DOHH2 (cell line): ENCODE measurements around the gene CDK5RAP3.

Experiments used
- H3F3A ChIP-seq: fragments of 200-600 bp; sonication (generic), shearing (Covaris generic); 2 replicates; pipeline ENCODE4 v1.6.0; 2016; ENCODE audit warnings: antibody characterized with exemption, mild to moderate bottlenecking; ENCODE audit not compliant: control insufficient read depth, insufficient read depth
- H3K27ac ChIP-seq: fragments of 200-600 bp; sonication (generic); 2 replicates; pipeline ENCODE4 v1.5.1; 2014; ENCODE audit warnings: low read depth, mild to moderate bottlenecking, low read length, moderate library complexity
- H3K27me3 ChIP-seq: fragments of 200-600 bp; sonication (generic); 2 replicates; pipeline ENCODE4 v1.6.1; 2014; ENCODE audit warnings: mild to moderate bottlenecking, low read length, mixed read lengths; ENCODE audit not compliant: control insufficient read depth
- H3K36me3 ChIP-seq: fragments of 200-600 bp; sonication (generic); 2 replicates; pipeline ENCODE4 v1.6.1; 2014; ENCODE audit warnings: mild to moderate bottlenecking, low read length, moderate library complexity, mixed read lengths; ENCODE audit not compliant: control insufficient read depth
- H3K4me1 ChIP-seq: fragments of 200-600 bp; sonication (generic); 2 replicates; pipeline ENCODE4 v1.6.1; 2014; ENCODE audit warnings: mild to moderate bottlenecking, low read length, mixed read lengths; ENCODE audit not compliant: control insufficient read depth
- H3K4me2 ChIP-seq: fragments of 200-600 bp; sonication (generic); 2 replicates; pipeline ENCODE4 v1.6.0; 2014; ENCODE audit warnings: mild to moderate bottlenecking, low read length, moderate library complexity
- H3K4me3 ChIP-seq: fragments of 200-600 bp; sonication (generic); 2 replicates; pipeline ENCODE4 v1.5.1; 2014; ENCODE audit warnings: mild to moderate bottlenecking, low read length, mixed read lengths
- H3K79me2 ChIP-seq: fragments of 200-600 bp; sonication (generic); 2 replicates; pipeline ENCODE4 v1.6.1; 2014; ENCODE audit warnings: mild to moderate bottlenecking, low read length, mixed read lengths; ENCODE audit not compliant: control insufficient read depth
- H3K9me2 ChIP-seq: fragments of 200-600 bp; sonication (generic); replicated peaks from 2 replicates; pipeline ENCODE4 v1.6.1; 2014; ENCODE audit warnings: mild to moderate bottlenecking, low read length, mixed read lengths; ENCODE audit not compliant: control insufficient read depth
- H3K9me3 ChIP-seq: fragments of 200-600 bp; sonication (generic); 2 replicates; pipeline ENCODE4 v1.6.1; 2014; ENCODE audit warnings: antibody characterized with exemption, low read length, mixed read lengths; ENCODE audit not compliant: control insufficient read depth, insufficient read depth
- H4K20me1 ChIP-seq: fragments of 200-600 bp; sonication (generic); 2 replicates; pipeline ENCODE4 v1.6.0; 2014; ENCODE audit warnings: low read depth, mild to moderate bottlenecking, antibody characterized with exemption, low read length, moderate library complexity; ENCODE audit not compliant: control insufficient read depth, insufficient read depth
- EZH2phosphoT487 ChIP-seq: fragments of 200-600 bp; sonication (generic); IDR thresholded peaks from 2 replicates; pipeline ENCODE4 v1.6.1; 2017; ENCODE audit warnings: borderline replicate concordance, mild to moderate bottlenecking, antibody characterized with exemption, low read length, moderate library complexity, mixed read lengths
- TF ChIP-seq, protein P1 (sequence below): fragments of 200-600 bp; sonication (generic); IDR thresholded peaks from one replicate; pipeline ENCODE4 v1.5.1; 2014; ENCODE audit warnings: antibody characterized with exemption, mild to moderate bottlenecking, low read depth, low read length; ENCODE audit not compliant: poor library complexity, severe bottlenecking

The CDK5RAP3 gene

DNA sequence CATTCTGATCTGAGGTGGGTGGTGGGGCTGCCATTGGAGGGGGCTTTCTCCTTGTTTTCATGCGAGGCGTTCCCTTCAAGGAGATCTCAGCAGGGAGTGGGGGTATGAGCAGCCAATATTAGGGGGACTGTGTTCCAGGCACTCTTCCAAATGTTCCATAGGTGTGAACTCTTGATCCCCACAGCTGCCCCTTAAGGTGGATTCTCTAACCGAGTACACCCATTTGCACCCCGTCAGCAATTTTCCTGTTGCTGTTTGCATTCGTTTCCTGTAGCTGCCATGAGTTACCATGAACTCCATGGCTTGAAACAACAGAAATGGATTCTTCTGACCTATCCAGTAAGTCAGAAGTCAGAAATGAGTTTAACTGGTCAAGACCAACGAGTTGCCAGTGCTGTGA lies 9.5 kb upstream of the CDK5RAP3 start:
- H3K4me3 ChIP-seq, result no peak overlapping the region
- H3K27me3 ChIP-seq, result peaks cover 7% of the 10 kb centered on the region
- no peak overlapping the region for H3K27ac ChIP-seq
- TF ChIP-seq EZH2phosphoT487, result no peak
- H3K36me3 ChIP-seq, result no peaks in the 10 kb centered on the region
- H3K9me2 ChIP-seq, result no peaks in the 10 kb centered on the region
- H3K9me3 ChIP-seq, result no peaks in the 10 kb centered on the region
- H3K4me2 ChIP-seq, result no peak overlapping the region
- no peaks in the 10 kb centered on the region for H3K79me2 ChIP-seq
- H3K4me1 ChIP-seq, result no peaks in the 10 kb centered on the region
- H3F3A ChIP-seq, result no peaks in the 10 kb centered on the region
- no peaks in the 10 kb centered on the region for H4K20me1 ChIP-seq

DNA sequence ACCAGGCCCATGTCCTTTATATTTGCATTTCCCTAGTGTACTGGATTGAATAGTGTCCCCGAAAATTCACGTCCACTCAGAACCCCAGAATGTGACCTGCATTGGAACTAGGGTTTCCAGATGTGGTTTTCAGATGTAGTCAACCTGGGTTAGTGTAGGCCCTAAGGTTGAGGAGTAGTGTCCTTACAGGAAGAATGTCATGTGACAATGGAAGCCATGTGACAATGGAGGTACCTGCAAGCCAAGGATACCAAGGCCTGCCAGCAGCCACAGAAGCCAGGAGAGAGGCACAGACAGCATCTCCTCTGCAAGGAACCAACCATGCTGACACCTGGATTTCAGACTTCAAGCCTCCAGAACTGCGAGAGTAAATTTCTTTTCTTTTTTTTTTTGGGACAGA lies 8.0 kb upstream of the CDK5RAP3 start:
- TF ChIP-seq, protein P1, sequence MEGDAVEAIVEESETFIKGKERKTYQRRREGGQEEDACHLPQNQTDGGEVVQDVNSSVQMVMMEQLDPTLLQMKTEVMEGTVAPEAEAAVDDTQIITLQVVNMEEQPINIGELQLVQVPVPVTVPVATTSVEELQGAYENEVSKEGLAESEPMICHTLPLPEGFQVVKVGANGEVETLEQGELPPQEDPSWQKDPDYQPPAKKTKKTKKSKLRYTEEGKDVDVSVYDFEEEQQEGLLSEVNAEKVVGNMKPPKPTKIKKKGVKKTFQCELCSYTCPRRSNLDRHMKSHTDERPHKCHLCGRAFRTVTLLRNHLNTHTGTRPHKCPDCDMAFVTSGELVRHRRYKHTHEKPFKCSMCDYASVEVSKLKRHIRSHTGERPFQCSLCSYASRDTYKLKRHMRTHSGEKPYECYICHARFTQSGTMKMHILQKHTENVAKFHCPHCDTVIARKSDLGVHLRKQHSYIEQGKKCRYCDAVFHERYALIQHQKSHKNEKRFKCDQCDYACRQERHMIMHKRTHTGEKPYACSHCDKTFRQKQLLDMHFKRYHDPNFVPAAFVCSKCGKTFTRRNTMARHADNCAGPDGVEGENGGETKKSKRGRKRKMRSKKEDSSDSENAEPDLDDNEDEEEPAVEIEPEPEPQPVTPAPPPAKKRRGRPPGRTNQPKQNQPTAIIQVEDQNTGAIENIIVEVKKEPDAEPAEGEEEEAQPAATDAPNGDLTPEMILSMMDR, result no peak
- no peak for TF ChIP-seq EZH2phosphoT487
- Histone ChIP-seq H3K9me3 (no peaks in the 10 kb centered on the region), H3K9me2 (no peaks in the 10 kb centered on the region), H3F3A (no peaks in the 10 kb centered on the region), H3K4me3 (no peak overlapping the region), H3K36me3 (no peaks in the 10 kb centered on the region), H3K4me1 (no peaks in the 10 kb centered on the region), H3K79me2 (no peaks in the 10 kb centered on the region), H3K4me2 (no peak overlapping the region), H4K20me1 (no peaks in the 10 kb centered on the region), H3K27ac (no peak overlapping the region), H3K27me3 (peaks cover 5% of the 10 kb centered on the region)

DNA sequence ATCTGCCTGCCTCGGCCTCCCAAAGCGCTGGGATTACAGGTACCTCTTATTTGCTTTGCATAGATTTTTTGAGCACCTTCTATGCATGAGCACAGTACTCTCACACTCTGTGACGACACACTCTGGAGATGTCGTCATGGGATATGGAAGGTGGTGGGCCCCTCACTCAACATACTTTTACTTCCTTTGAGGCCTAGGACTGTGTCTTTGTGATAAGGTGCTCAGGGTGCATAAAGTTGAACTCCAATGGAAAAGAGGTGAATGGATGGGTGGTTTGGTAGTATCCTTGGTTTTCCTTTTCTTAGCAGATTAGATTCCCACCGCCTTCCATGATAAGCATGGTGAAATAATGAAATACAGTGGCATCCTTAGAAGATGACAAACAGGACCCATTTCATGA lies 6.1 kb upstream of the CDK5RAP3 start:
- Histone ChIP-seq H4K20me1 (no peaks in the 10 kb centered on the region), H3K27me3 (peaks cover 5% of the 10 kb centered on the region), H3K36me3 (no peaks in the 10 kb centered on the region), H3K79me2 (no peaks in the 10 kb centered on the region), H3K4me1 (peaks cover under 1% of the 10 kb centered on the region), H3K9me2 (no peaks in the 10 kb centered on the region), H3K9me3 (no peaks in the 10 kb centered on the region), H3K27ac (no peak overlapping the region), H3K4me2 (no peak overlapping the region), H3K4me3 (no peak overlapping the region), H3F3A (no peaks in the 10 kb centered on the region)
- no peak for TF ChIP-seq EZH2phosphoT487
- TF ChIP-seq, protein P1, result no peak

DNA sequence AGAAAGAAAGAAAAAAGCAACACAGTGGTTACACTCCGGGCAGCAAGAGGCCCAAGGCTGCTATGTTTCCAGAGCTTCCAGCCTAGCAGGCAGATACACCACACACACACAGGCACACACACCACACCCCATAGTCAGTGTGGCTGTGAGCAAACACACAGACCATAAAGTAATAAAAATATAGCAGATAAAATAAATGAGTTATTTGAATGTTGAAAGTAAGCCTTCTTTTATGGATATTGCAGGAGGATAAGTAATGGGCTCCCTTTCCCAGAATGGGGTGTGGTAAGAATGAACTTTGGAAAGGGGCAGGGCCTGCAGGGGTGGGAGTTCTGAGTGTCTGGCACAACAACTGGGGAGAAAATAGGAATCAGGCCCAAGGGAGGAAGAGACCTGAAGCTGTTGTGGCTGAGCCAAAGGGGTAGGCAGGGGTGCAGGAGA lies 4.8 kb upstream of the CDK5RAP3 start:
- Histone ChIP-seq H3K4me2 (no peak overlapping the region), H3K79me2 (peaks cover 2% of the 10 kb centered on the region), H3F3A (no peaks in the 10 kb centered on the region), H3K9me3 (no peaks in the 10 kb centered on the region), H3K4me3 (no peak overlapping the region), H3K27ac (no peak overlapping the region), H3K4me1 (peaks cover 8% of the 10 kb centered on the region), H3K27me3 (no peaks in the 10 kb centered on the region; the same call in 1 of the 2 replicates), H4K20me1 (no peaks in the 10 kb centered on the region), H3K9me2 (no peaks in the 10 kb centered on the region), H3K36me3 (no peaks in the 10 kb centered on the region)
- TF ChIP-seq, protein P1, result no peak
- TF ChIP-seq EZH2phosphoT487, result no peak
